ENCODE data around the gene TBXA2R.

GRCh38 chr19:3645726-3646125, 39.1 kb upstream of the TBXA2R start:
- no peak for TF ChIP-seq CTCF (IDR thresholded peaks at IDR 0.05; ENCODE audit: low read length)
- TF ChIP-seq EZH2 (IDR thresholded peaks at IDR 0.05; ENCODE audit: borderline replicate concordance, low read length), result no peak

Measured in OCI-LY1 (cell line).